Common myeloid progenitor, CD34-positive (primary cell): ENCODE data around the gene GLIPR2. TPM values are rescaled to one million over a fixed set of nuclear protein-coding genes. Genes with fewer than 3 reads are reported as not detected.
A peak's percentile ranks its signal among the peaks of the same experiment; 100 is the strongest.
"Not testable (repeated sequence)": the region's sequence is repeated elsewhere in the genome, so short reads cannot be mapped to it uniquely, and the experiment has no call there.

Source experiments
- CTCF ChIA-PET: fragments of 350-600 bp; sonication (Branson Sonifier 250); formaldehyde crosslinking; loops from one replicate; lab custom pipeline; 2021; ENCODE audit warnings: antibody characterized with exemption; lab: Charles Lee
- POLR2A ChIA-PET: fragments of 350-600 bp; sonication (Branson Sonifier 250); formaldehyde crosslinking; loops from one replicate; lab custom pipeline; 2021; ENCODE audit warnings: antibody characterized with exemption; lab: Charles Lee
- DNase-seq, 3 donors: peaks; one replicate each; pipeline versions ENCODE4 v3.0.0 to v3.0.0-alpha.2; 2013
- H3K27ac ChIP-seq, 2 experiments: 1 replicate in 1 of 2; 2 replicates in 1 of 2; pipeline ENCODE4 v1.7.0; 2013; ENCODE audit warnings: inconsistent platforms in 2 of 2, low read length in 2 of 2, mild to moderate bottlenecking in 2 of 2, low read depth in 1 of 2, moderate library complexity in 1 of 2; ENCODE audit not compliant: severe bottlenecking in 2 of 2, insufficient read depth in 1 of 2, poor library complexity in 1 of 2
- H3K27me3 ChIP-seq, 5 experiments: replicated peaks in 2 of 5; 1 replicate in 3 of 5; 2 replicates in 2 of 5; pipeline versions ENCODE4 v1.6.1 to v1.7.0; 2013; ENCODE audit warnings: low read length in 4 of 5, mild to moderate bottlenecking in 2 of 5, moderate library complexity in 2 of 5, inconsistent platforms in 1 of 5; ENCODE audit not compliant: insufficient read depth in 5 of 5, control insufficient read depth in 4 of 5
- H3K36me3 ChIP-seq, 4 experiments: 1 replicate in 2 of 4; 2 replicates in 2 of 4; pipeline versions ENCODE4 v1.6.1 to v1.7.0; 2013; ENCODE audit warnings: low read length in 3 of 4, control low read depth in 1 of 4, mild to moderate bottlenecking in 1 of 4; ENCODE audit not compliant: control insufficient read depth in 4 of 4, insufficient read depth in 4 of 4
- H3K4me1 ChIP-seq, 4 experiments: 1 replicate in 3 of 4; 2 replicates in 1 of 4; pipeline versions ENCODE4 v1.6.1 to v1.7.1; 2013; ENCODE audit warnings: low read length in 3 of 4, mild to moderate bottlenecking in 3 of 4, control low read depth in 1 of 4, inconsistent platforms in 1 of 4, moderate library complexity in 1 of 4; ENCODE audit not compliant: control insufficient read depth in 4 of 4, insufficient read depth in 4 of 4; ENCODE audit errors: control extremely low read depth in 1 of 4
- H3K4me3 ChIP-seq, 7 experiments: 1 replicate in 4 of 7; 2 replicates in 3 of 7; pipeline versions ENCODE4 v1.5.1 to v1.7.0; 2013; ENCODE audit warnings: mild to moderate bottlenecking in 7 of 7, low read length in 6 of 7, moderate library complexity in 6 of 7, inconsistent platforms in 2 of 7, low read depth in 2 of 7, control low read depth in 1 of 7; ENCODE audit not compliant: insufficient read depth in 4 of 7, control insufficient read depth in 1 of 7; ENCODE audit errors: extremely low read depth in 1 of 7
- H3K9me3 ChIP-seq, 5 experiments: 1 replicate in 4 of 5; 2 replicates in 1 of 5; pipeline versions ENCODE4 v1.6.1 to v1.7.1; 2013; ENCODE audit warnings: low read length in 4 of 5, mild to moderate bottlenecking in 2 of 5, inconsistent platforms in 1 of 5, low read depth in 1 of 5, moderate library complexity in 1 of 5; ENCODE audit not compliant: control insufficient read depth in 4 of 5, insufficient read depth in 2 of 5; ENCODE audit errors: control extremely low read depth in 1 of 5
- WGBS: methylation state at CpG from one replicate; pipeline ENCODE4 v1.1.5; 2013; ENCODE audit not compliant: insufficient coverage; 5-methylcytosine and 5-hydroxymethylcytosine counted together
- polyA plus RNA-seq: library from polyadenylated mRNA; unstranded; fragments of 120-200 nt; gene quantifications from one replicate; pipeline ENCODE4 v1.2.1, GENCODE V29; 2013

GLIPR2 gene, protein sequence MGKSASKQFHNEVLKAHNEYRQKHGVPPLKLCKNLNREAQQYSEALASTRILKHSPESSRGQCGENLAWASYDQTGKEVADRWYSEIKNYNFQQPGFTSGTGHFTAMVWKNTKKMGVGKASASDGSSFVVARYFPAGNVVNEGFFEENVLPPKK
- polyA plus RNA-seq = 48.0 TPM

DNA sequence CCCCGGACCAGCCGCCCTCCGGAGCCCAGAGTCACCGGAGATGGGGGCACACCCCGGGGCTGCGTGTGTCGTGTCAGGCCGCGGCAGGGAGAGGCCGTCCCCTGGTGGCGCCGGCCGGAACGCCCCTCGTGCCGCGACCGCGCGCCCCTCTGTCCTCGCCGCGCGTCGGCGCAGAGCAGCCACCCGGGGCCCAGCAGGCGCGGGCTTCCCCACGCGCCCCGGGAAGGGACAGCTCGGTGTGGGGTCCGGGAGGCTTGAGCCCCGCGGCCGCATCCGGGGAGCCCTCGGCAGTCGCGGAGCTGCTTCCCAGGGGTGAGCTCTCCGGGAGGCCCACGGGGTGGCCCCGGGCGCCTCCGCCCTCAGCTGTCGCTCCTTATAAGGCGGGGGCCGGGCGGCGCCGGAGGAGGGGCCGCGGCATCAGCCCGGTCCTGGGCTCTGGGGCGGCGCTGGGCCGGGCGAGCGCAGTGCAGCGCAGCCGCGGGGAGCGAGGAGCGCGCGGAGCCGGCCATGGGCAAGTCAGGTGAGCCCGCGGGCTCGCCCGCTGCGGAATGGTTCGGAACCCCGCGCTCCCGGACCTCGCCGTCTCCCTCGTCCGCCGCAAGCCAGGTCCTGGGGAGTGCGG lies at the start of gene GLIPR2:
Gene GLIPR2, plus strand, starts transcription at position 462 of the 622 bp plus-strand sequence. Its CDS starts 46 bp downstream, at position 508.
- Histone ChIP-seq H3K27ac (no peak within 1 kb of the TSS), H3K36me3 (no peaks in the 10 kb centered on the region), H3K9me3 (no peaks in the 10 kb centered on the region), H3K4me3 (peak within 1 kb of the TSS; percentile 67 to 85 (median 75)), H3K27me3 (peaks cover 0 to 17% (median 2%) of the 10 kb centered on the region in 5 experiments), H3K4me1 (peaks cover 0 to 51% (median 45%) of the 10 kb centered on the region in 4 experiments)
- peak in 2 of 3 donors; percentile 64 to 78 for DNase-seq
- POLR2A ChIA-PET = interaction anchor here (0.8 to 1.4 kb wide), 2 partner anchors 12 to 27 kb away, joined by 3 to 5 read pairs; no protein-coding TSS in a partner anchor
- WGBS = under 1% methylated on average over 60 of the region's 83 CpGs
- CTCF ChIA-PET = interaction anchor here (1.0 to 9.8 kb wide), 8 partner anchors 12 to 208 kb away, joined by 3 to 106 read pairs (median 6); no protein-coding TSS in a partner anchor

DNA sequence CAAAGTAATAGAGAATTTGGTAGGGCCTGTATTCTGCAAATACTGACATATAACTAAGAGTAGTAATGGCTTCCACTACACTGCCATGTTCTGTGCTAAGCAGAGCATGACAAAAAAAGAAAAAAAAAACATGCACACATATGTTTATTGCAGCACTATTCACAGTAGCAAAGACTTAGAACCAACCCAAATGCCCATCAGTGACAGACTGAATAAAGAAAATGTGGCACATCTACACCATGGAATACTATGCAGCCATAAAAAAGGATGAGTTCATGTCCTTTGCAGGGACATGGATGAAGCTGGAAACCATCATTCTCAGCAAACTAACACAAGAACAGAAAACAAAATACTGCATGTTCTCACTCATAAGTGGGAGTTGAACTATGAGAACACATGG lies 49.5 kb upstream of the GLIPR2 start:
- DNase-seq, H3K4me1 ChIP-seq, H3K36me3 ChIP-seq, H3K27ac ChIP-seq, H3K4me3 ChIP-seq, POLR2A ChIA-PET, H3K27me3 ChIP-seq, H3K9me3 ChIP-seq: not testable (repeated sequence)
- CTCF ChIA-PET = interaction anchor here (0.8 to 1.6 kb wide), 2 partner anchors 12 to 30 kb away, joined by 3 to 5 read pairs; no protein-coding TSS in a partner anchor

DNA sequence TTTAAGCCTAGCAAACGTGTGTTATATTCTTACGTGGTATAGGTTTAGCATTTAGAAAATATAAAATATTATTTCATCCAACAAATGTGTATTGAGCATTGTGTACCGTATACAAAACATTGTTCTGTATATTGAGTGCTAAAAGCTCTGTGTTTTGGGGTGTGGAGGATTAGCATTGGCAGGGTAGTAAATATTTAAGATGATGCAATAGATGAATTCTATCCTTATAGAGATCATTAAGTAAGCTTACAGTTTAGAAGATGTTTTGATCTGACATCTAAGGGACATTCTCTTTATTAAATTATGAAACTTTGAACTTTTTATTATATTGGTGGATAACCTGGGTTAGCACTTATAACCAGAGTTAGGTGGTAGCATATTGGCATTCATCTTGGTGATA lies 48.5 kb upstream of the GLIPR2 start:
- peaks cover 0 to 4% (median 2%) of the 10 kb centered on the region in 4 experiments for H3K36me3 ChIP-seq
- no peaks in the 10 kb centered on the region for H3K27me3 ChIP-seq
- H3K4me1 ChIP-seq = peaks cover 0 to 6% (median 0%) of the 10 kb centered on the region in 4 experiments
- no peak for DNase-seq
- ChIA-PET CTCF (interaction anchor here (0.6 to 1.6 kb wide), 4 partner anchors 11 to 64 kb away, joined by 3 to 5 read pairs (median 4); no protein-coding TSS in a partner anchor), POLR2A (no interaction called here)
- H3K27ac ChIP-seq = no peak overlapping the region
- H3K9me3 ChIP-seq = no peaks in the 10 kb centered on the region
- H3K4me3 ChIP-seq = no peak overlapping the region
- no CpG with 5 or more reads among the region's 3 CpGs for WGBS

DNA sequence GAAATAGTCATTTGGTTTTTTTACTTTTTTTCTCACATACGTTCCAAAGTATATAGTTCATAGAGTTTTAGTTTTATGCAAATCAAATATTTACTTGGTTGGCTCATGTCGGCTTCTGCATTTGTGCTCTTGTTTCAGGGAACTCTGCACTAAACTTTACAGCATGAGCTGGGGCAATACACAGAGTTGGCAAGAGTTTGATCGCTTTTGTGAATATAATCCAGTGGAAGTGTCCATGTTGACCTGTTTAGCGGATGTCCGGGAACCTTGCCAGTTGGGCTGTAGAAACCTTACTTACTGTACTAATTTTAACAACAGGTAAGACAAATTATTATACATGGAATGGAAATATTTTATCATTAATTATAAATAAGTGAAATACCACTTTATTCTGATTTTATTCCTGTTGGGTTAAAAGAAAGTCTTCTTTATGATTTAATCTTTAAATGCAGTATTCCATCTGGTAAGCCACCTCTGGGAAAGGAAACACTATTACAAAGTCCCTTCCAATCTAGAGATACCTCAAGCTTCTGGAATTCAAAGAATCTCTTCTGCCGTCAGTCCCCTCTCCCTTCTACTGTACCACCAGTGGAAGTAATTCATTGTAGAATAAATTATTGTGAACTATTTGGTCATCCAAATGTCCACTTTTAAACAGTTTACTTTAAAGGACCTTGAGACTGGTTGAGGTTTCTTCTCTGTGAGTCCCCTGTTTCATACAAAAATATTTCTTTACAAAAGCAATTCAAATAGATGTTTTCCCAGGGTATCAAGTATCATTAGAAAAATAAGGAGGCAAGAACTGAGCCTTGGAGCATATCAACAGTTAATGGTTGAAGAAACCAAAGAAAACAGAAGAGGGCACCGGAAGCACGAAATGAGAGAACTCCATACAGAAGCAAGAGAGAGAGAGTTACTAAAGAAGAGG lies 45.2 kb upstream of the GLIPR2 start:
- ChIA-PET CTCF (interaction anchor here (0.7 to 1.2 kb wide), 5 partner anchors 11 to 75 kb away, joined by 3 to 5 read pairs (median 4); no protein-coding TSS in a partner anchor), POLR2A (no interaction called here)
- 70% methylated on average over 2 of the region's 8 CpGs for WGBS
- peak in 1 of 3 donors; percentile 3 for DNase-seq
- H3K9me3 ChIP-seq = no peaks in the 10 kb centered on the region
- H3K4me1 ChIP-seq = peaks cover 0 to 6% (median 0%) of the 10 kb centered on the region in 4 experiments
- H3K4me3 ChIP-seq = no peak overlapping the region
- no peak overlapping the region for H3K27ac ChIP-seq
- peaks cover 0 to 2% (median 2%) of the 10 kb centered on the region in 4 experiments for H3K36me3 ChIP-seq
- no peaks in the 10 kb centered on the region for H3K27me3 ChIP-seq

DNA sequence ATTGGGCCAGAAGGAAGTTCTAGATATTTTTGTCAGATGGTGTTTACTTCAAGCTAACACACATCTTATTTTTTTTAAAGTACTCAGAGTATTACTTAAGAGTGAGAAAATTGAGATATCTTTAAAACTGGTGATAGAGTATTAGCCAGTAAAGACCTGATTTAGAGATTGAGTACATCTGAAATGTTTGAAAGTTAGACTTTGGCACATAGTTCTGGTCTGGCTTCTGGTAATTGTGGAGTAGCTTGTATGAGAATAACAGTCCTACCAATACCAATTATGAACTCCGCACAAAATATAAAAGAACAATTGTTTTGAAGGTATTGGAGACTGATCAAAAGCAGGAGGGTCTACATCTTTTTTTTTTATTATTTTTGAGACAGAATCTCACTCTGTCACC lies 44.5 kb upstream of the GLIPR2 start:
- POLR2A ChIA-PET = no interaction called here
- Histone ChIP-seq H3K4me1 (peaks cover 0 to 6% (median 0%) of the 10 kb centered on the region in 4 experiments), H3K4me3 (no peak overlapping the region), H3K36me3 (no peaks in the 10 kb centered on the region), H3K27me3 (no peaks in the 10 kb centered on the region), H3K27ac (no peak overlapping the region), H3K9me3 (no peaks in the 10 kb centered on the region)
- DNase-seq = no peak
- CTCF ChIA-PET = interaction anchor here (0.7 to 1.2 kb wide), 5 partner anchors 10 to 74 kb away, joined by 3 to 5 read pairs (median 4); no protein-coding TSS in a partner anchor
- WGBS = no CpG with 5 or more reads among the region's 1 CpG

DNA sequence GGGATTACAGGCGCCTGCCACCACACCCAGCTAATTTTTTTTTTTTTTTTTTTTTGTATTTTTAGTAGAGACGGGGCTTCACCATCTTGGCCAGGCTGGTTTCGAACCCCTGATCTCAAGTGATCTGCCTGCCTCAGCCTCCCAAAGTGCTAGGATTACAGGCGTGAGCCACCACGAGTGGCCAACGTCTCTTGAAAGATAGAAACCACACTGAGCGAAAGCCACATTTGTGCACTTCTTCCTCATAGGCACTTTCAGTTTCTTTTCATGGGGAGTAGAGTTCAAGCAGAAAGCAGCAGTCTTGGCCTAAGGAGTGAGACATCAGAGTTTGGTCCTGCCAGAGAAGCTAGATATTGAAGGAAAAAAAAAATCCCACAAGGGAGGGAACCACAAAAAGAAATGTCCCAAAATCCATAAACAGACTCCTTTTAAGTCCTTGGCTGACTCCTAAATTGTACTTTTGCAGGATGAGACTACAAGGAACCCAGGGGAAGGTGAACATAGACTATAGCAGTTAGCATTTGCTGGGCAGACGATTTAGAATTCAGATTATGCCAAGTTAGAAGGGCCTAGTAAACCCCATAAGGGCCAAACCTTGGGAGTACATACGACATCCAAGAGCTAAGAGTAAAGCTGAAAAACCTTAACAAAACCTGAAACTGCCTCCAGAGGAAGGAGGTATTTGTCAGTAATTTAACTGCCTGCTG lies 43.9 kb upstream of the GLIPR2 start:
- H3K4me3 ChIP-seq = peak overlapping the region in 1 of 7 experiments; percentile 5
- 69% methylated on average over 7 of the region's 9 CpGs for WGBS
- DNase-seq = peak in 2 of 3 donors; percentile 62 to 63
- no peak overlapping the region for H3K27ac ChIP-seq
- ChIA-PET POLR2A (no interaction called here), CTCF (interaction anchor here (0.7 to 1.2 kb wide), 5 partner anchors 9 to 74 kb away, joined by 3 to 5 read pairs (median 4); no protein-coding TSS in a partner anchor)
- H3K36me3 ChIP-seq = no peaks in the 10 kb centered on the region
- no peaks in the 10 kb centered on the region for H3K27me3 ChIP-seq
- H3K9me3 ChIP-seq = no peaks in the 10 kb centered on the region
- H3K4me1 ChIP-seq = peaks cover 0 to 6% (median 0%) of the 10 kb centered on the region in 4 experiments
